HG03457 (cell line): ENCODE data around the gene DDAH1.
A peak's percentile ranks its signal among the peaks of the same experiment; 100 is the strongest.

Source experiments
- ATAC-seq: cut with Tn5 transposase; IDR thresholded peaks from one replicate; pipeline ENCODE4 v1.9.1; 2021; ENCODE audit warnings: moderate number of reproducible peaks; ENCODE audit not compliant: unreplicated experiment

DDAH1 gene

GRCh38 chr1:85277802-85278201 lies 187.2 kb downstream of the DDAH1 start:
- no peak for ATAC-seq

GRCh38 chr1:85276978-85277639 lies 187.8 kb downstream of the DDAH1 start:
- ATAC-seq = no peak

GRCh38 chr1:85276215-85276977 lies 188.6 kb downstream of the DDAH1 start, which contains the start of gene BCL10:
Gene BCL10 (minus strand): TSS chr1:85276632. CDS start chr1:85276352, 280 bp downstream.
- peak; percentile 96 for ATAC-seq

GRCh38 chr1:85275701-85276214 lies 189.2 kb downstream of the DDAH1 start:
- ATAC-seq = no peak

GRCh38 chr1:85274969-85275453 lies 189.9 kb downstream of the DDAH1 start:
- ATAC-seq = no peak

- no peak for ATAC-seq
Observed at GRCh38 chr1:85273397-85273796, 191.6 kb downstream of the DDAH1 start.

GRCh38 chr1:85268801-85269585 lies 196.0 kb downstream of the DDAH1 start:
- no peak for ATAC-seq
